Measurements from ENCODE around the gene LYPD8. TPM values are rescaled to one million over a fixed set of nuclear protein-coding genes. Genes with fewer than 3 reads are reported as not detected.

The LYPD8 gene
- total and polyA plus RNA-seq, 2 of the 8 experiments (the other 6 are each of a cell fraction or from before 2014, with no cell fraction given) = not detected

DNA sequence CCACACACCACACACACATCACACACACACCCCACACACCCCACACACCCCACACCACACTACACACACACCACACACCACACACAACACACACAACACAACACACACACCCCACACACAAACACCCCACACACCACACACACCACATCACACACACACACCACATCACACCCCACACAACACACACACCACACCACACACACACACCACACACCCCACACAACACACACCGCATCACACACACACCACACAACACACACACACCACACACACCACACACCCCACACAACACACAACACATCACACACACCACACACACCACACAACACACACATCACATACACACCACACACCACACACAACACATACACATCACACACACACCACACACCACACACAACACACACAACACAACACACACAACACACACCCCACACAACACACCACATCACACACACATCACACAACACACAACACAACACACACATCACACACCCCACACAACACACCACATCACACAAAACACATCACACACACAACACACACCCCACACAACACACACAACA, 2.4 kb downstream of the LYPD8 start:
- DNase-seq (ENCODE audit: low read depth in 1 of 2, low spot score in 2 of 2) = no peak
- H2BK120ac ChIP-seq (replicated peaks; ENCODE audit: low read depth, low read length) = no peak overlapping the region

More for the DNA sequence above, 2.4 kb downstream of the LYPD8 start:
- no peak overlapping the region for H3K14ac ChIP-seq (ENCODE audit: insufficient read length)
- H3K27me3 ChIP-seq (replicated peaks in 1 of 4; ENCODE audit: control insufficient read depth in 3 of 4, extremely low read depth in 1 of 4, insufficient read depth in 3 of 4, low read length in 3 of 4) = no peaks in the 10 kb centered on the region; a peak in 1 of 7 replicates
- H3K79me1 ChIP-seq (ENCODE audit: low read depth, low read length) = no peaks in the 10 kb centered on the region
- no peak overlapping the region for H2BK20ac ChIP-seq (ENCODE audit: low read length)
- no peak overlapping the region for H2BK12ac ChIP-seq (ENCODE audit: low read depth, low read length)
- no peak overlapping the region for H2BK15ac ChIP-seq (ENCODE audit: low read length)
- POLR2A ChIA-PET (ENCODE audit: partially characterized antibody) = no interaction called here
- H3K4ac ChIP-seq (replicated peaks; ENCODE audit: insufficient read length, low read depth, low read length) = no peak overlapping the region
- peaks cover 0 to 16% of the 10 kb centered on the region in 2 experiments for H4K20me1 ChIP-seq (replicated peaks in 1 of 2; ENCODE audit: control insufficient read depth in 1 of 2, insufficient read depth in 2 of 2, low read length in 2 of 2)
- H4K91ac ChIP-seq (replicated peaks; ENCODE audit: insufficient read length, low read length) = no peak overlapping the region
- H3K4me1 ChIP-seq (replicated peaks in 1 of 4; ENCODE audit: control insufficient read depth in 3 of 4, insufficient read depth in 4 of 4, low read length in 3 of 4) = no peaks in the 10 kb centered on the region
- no peak overlapping the region for H3K4me2 ChIP-seq (ENCODE audit: insufficient read depth in 1 of 2, low read depth in 2 of 2, low read length in 2 of 2)
- peak overlapping the region; percentile 100 for H3K56ac ChIP-seq (replicated peaks; ENCODE audit: insufficient read length, low read depth, low read length)
- H3K27ac ChIP-seq (ENCODE audit: low read depth, low read length) = no peak overlapping the region
- 63% methylated on average over 1 of the region's 1 CpG; no CpG with 5 or more reads in 1 of the 2 experiments for WGBS, 2 experiments (ENCODE audit: extremely low coverage in 1 of 2, insufficient coverage in 1 of 2, insufficient read length in 1 of 2, insufficient replicate concordance in 2 of 2, low coverage in 1 of 2, low lambda C conversion rate in 2 of 2, missing lambda C conversion rate in 1 of 2)
- H4K8ac ChIP-seq (ENCODE audit: extremely low read depth, insufficient read depth, low read length) = no peak overlapping the region
- H3K79me2 ChIP-seq (ENCODE audit: control insufficient read depth in 1 of 2, insufficient read depth in 2 of 2, low read length in 2 of 2) = no peaks in the 10 kb centered on the region
- no peak overlapping the region for H2BK5ac ChIP-seq (ENCODE audit: low read depth, low read length)
- CTCF ChIA-PET (ENCODE audit: partially characterized antibody) = no interaction called here
- no peak overlapping the region for H3K23ac ChIP-seq (ENCODE audit: insufficient read length)
- H4K5ac ChIP-seq (ENCODE audit: insufficient read length, low read depth, low read length) = no peak overlapping the region
- TF ChIP-seq SP1 (IDR thresholded peaks at IDR 0.05; ENCODE audit: low read depth, low read length) = no peak
- TF ChIP-seq RAD21 (IDR thresholded peaks at IDR 0.05 in 1 of 2, conservative IDR thresholded peaks at IDR 0.05 in 1 of 2; ENCODE audit: low read depth in 2 of 2, low read length in 2 of 2) = no peak
- TF ChIP-seq, protein P1, sequence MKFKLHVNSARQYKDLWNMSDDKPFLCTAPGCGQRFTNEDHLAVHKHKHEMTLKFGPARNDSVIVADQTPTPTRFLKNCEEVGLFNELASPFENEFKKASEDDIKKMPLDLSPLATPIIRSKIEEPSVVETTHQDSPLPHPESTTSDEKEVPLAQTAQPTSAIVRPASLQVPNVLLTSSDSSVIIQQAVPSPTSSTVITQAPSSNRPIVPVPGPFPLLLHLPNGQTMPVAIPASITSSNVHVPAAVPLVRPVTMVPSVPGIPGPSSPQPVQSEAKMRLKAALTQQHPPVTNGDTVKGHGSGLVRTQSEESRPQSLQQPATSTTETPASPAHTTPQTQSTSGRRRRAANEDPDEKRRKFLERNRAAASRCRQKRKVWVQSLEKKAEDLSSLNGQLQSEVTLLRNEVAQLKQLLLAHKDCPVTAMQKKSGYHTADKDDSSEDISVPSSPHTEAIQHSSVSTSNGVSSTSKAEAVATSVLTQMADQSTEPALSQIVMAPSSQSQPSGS (IDR thresholded peaks at IDR 0.05; ENCODE audit: low read length) = no peak
- TF ChIP-seq CTBP2 (IDR thresholded peaks at IDR 0.05; ENCODE audit: borderline replicate concordance, insufficient read depth, insufficient read length, low read length) = no peak
- no peak for TF ChIP-seq TAF1 (IDR thresholded peaks at IDR 0.05; ENCODE audit: low read depth, low read length)
- no peak overlapping the region; a peak in 1 of 8 replicates for H3K4me3 ChIP-seq (ENCODE audit: extremely low read depth in 1 of 4, insufficient read depth in 2 of 4, low read depth in 3 of 4, low read length in 4 of 4)
- H2AFZ ChIP-seq (ENCODE audit: low read length) = no peak overlapping the region
- H3K23me2 ChIP-seq (ENCODE audit: low read depth, low read length) = peaks cover 23% of the 10 kb centered on the region; the same call in 1 of the 2 replicates
- no peaks in the 10 kb centered on the region; a peak in 1 of 8 replicates for H3K36me3 ChIP-seq (ENCODE audit: control insufficient read depth in 2 of 4, insufficient read depth in 4 of 4, low read length in 3 of 4)
- H3K9me3 ChIP-seq (ENCODE audit: insufficient read depth in 2 of 2, low read depth in 1 of 2, low read length in 1 of 2) = peaks cover 75 to 92% of the 10 kb centered on the region in 2 experiments
- FAIRE-seq = no peak
- H2AK5ac ChIP-seq (ENCODE audit: low read depth, low read length) = no peak overlapping the region
- no peak overlapping the region for H3K18ac ChIP-seq (ENCODE audit: extremely low read depth, low read length)
- no peak overlapping the region for H3K9ac ChIP-seq (replicated peaks in 1 of 4; ENCODE audit: extremely low read depth in 1 of 4, low read depth in 3 of 4, low read length in 3 of 4)

Data from H1 (cell line).